Measurements from ENCODE around the gene ERN2. TPM values are rescaled to one million over a fixed set of nuclear protein-coding genes. Genes with fewer than 3 reads are reported as not detected.

The ERN2 gene
- total RNA-seq, 1 donor from 2014 or later, result 0.60 TPM

DNA sequence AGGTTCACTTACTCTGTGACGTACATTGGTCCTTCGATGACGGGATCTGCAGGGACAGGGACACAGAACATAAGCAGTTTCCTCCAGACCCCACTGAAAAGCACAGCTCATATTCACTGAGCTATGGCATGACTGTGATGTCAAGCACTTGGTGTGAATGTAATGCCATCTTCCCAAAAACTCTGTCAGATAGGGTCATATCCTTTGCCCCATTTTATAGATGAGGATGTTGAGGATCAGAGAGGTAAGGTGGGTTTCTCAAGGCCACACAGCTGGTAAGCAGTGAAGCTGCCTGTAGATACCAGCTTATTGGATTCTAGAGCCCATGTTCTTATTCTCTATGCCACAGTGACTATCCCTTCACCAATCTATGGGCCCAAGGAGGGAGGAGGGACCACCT, 2.5 kb downstream of the ERN2 start:
- Mint-ChIP-seq H3K27me3 (peaks cover 46% of the 10 kb centered on the region), H3K36me3 (ENCODE audit: insufficient read depth) (no peaks in the 10 kb centered on the region), H3K4me1 (ENCODE audit: low read depth) (no peaks in the 10 kb centered on the region), H3K9me3 (ENCODE audit: low read depth) (peaks cover 6% of the 10 kb centered on the region), H3K4me3 (ENCODE audit: low read depth) (no peak overlapping the region), H3K27ac (no peak overlapping the region)
- no peak for DNase-seq (ENCODE audit: low spot score, unreplicated experiment)
- TF ChIP-seq, protein P1, sequence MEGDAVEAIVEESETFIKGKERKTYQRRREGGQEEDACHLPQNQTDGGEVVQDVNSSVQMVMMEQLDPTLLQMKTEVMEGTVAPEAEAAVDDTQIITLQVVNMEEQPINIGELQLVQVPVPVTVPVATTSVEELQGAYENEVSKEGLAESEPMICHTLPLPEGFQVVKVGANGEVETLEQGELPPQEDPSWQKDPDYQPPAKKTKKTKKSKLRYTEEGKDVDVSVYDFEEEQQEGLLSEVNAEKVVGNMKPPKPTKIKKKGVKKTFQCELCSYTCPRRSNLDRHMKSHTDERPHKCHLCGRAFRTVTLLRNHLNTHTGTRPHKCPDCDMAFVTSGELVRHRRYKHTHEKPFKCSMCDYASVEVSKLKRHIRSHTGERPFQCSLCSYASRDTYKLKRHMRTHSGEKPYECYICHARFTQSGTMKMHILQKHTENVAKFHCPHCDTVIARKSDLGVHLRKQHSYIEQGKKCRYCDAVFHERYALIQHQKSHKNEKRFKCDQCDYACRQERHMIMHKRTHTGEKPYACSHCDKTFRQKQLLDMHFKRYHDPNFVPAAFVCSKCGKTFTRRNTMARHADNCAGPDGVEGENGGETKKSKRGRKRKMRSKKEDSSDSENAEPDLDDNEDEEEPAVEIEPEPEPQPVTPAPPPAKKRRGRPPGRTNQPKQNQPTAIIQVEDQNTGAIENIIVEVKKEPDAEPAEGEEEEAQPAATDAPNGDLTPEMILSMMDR (IDR thresholded peaks at IDR 0.05; ENCODE audit: unreplicated experiment), result no peak

DNA sequence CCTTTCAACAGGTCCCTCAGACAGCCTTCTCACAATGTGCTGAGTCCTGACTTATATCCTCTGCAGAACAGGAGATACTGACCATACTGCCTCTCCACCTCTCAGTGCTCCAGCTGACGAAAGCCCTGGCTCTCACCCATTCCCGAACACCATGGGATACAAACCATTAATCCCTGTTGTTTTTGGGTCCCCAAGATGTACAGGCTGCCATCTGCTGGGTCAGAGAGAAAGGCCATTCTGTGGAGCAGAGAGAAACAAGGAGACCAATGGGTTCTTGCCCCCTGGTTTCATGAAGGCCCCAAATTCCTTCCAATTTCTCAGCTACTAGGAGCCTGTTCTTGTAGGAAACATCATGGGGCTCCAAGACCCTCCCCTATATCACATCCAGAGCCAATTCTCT, 3.0 kb downstream of the ERN2 start:
- Mint-ChIP-seq H3K27ac (no peak overlapping the region), H3K4me3 (ENCODE audit: low read depth) (no peak overlapping the region), H3K36me3 (ENCODE audit: insufficient read depth) (no peaks in the 10 kb centered on the region), H3K27me3 (peaks cover 46% of the 10 kb centered on the region), H3K9me3 (ENCODE audit: low read depth) (peaks cover 6% of the 10 kb centered on the region), H3K4me1 (ENCODE audit: low read depth) (no peaks in the 10 kb centered on the region)
- TF ChIP-seq, protein P1 (IDR thresholded peaks at IDR 0.05; ENCODE audit: unreplicated experiment), result no peak
- no peak for DNase-seq (ENCODE audit: low spot score, unreplicated experiment)

DNA sequence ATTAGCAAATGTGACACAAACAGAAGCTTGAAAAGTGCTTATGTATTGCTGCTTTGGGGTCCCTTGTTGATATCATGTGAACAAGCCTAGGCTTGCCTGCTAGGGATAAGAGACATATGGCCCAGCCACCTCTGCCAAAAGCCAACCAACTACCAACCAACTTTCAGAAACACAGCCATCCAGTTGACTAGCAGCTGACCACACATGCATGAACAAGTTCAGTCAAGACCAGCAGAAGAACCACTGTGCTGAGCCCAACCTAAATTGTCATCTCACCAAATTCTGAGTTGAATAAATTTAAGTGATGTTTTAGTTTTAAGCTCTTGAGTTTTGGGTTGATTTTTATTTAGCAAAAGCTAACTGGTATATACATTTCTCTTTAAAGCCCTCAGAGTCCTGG, 3.5 kb downstream of the ERN2 start:
- Mint-ChIP-seq H3K36me3 (ENCODE audit: insufficient read depth) (no peaks in the 10 kb centered on the region), H3K4me1 (ENCODE audit: low read depth) (no peaks in the 10 kb centered on the region), H3K27me3 (peaks cover 42% of the 10 kb centered on the region), H3K9me3 (ENCODE audit: low read depth) (peaks cover 6% of the 10 kb centered on the region), H3K4me3 (ENCODE audit: low read depth) (no peak overlapping the region), H3K27ac (no peak overlapping the region)
- TF ChIP-seq, protein P1 (IDR thresholded peaks at IDR 0.05; ENCODE audit: unreplicated experiment), result no peak
- DNase-seq (ENCODE audit: low spot score, unreplicated experiment), result no peak

DNA sequence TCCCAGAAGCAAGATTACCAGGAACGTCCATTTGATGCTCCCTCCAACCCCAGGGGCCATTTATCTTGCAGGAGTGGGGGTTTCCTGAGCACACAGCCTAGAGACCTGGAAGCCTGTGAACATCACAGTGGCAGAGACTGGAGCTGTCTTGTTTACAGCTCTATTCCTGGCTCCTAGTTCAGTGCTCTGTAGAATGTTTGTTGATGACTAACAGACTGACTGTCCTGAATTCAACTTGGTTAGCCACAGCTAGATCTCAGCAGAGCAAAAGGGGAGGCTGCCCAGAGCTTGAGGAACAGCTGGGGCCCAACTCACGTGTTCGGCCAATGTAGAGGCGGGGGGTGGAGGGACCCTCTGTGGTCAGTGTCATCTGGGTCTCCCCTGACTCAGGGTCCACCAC, 6.6 kb downstream of the ERN2 start:
- Mint-ChIP-seq H3K4me3 (ENCODE audit: low read depth) (no peak overlapping the region), H3K27ac (no peak overlapping the region), H3K4me1 (ENCODE audit: low read depth) (no peaks in the 10 kb centered on the region), H3K9me3 (ENCODE audit: low read depth) (peaks cover 10% of the 10 kb centered on the region), H3K36me3 (ENCODE audit: insufficient read depth) (no peaks in the 10 kb centered on the region), H3K27me3 (peaks cover 23% of the 10 kb centered on the region)
- TF ChIP-seq, protein P1 (IDR thresholded peaks at IDR 0.05; ENCODE audit: unreplicated experiment), result no peak
- DNase-seq (ENCODE audit: low spot score, unreplicated experiment), result no peak

DNA sequence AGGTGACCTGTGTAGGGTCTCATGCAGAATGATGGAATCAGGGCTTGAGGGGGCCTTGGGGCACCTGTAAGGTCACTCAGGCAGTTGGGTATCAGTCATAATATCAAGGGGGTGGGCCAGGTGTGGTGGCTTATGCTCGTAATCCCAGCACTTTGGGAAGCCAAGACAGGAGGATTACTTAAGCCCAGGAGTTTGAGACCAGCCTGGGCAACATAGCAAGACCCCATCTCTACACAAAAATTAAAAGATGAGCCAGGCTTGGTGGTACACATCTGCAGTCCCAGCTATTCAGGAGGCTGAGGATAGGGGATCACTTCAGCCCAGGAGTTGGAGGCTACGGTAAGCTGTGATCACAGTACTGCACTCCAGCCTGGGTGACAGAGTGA, 7.5 kb downstream of the ERN2 start:
- TF ChIP-seq, protein P1 (IDR thresholded peaks at IDR 0.05; ENCODE audit: unreplicated experiment), result no peak
- no peak for DNase-seq (ENCODE audit: low spot score, unreplicated experiment)
- Mint-ChIP-seq H3K27ac (no peak overlapping the region), H3K4me3 (ENCODE audit: low read depth) (no peak overlapping the region), H3K27me3 (peaks cover 15% of the 10 kb centered on the region), H3K9me3 (ENCODE audit: low read depth) (peaks cover 10% of the 10 kb centered on the region), H3K36me3 (ENCODE audit: insufficient read depth) (no peaks in the 10 kb centered on the region), H3K4me1 (ENCODE audit: low read depth) (no peaks in the 10 kb centered on the region)
